HEK293 (cell line): ENCODE data around the gene APCDD1.

Experiments
- CTCF ChIA-PET: fragments of 350-600 bp; formaldehyde crosslinking; extraction: SDS; loops from one replicate; lab custom pipeline; 2021; ENCODE audit warnings: antibody characterized with exemption; lab: Yijun Ruan, JAX
- POLR2A ChIA-PET: fragments of 300-600 bp; formaldehyde crosslinking; extraction: SDS; loops from one replicate; lab custom pipeline; 2020; ENCODE audit warnings: antibody characterized with exemption, inconsistent platforms; lab: Yijun Ruan, JAX
- H3K27ac ChIP-seq: fragments of 200-500 bp; sonication (Bioruptor generic); 2 replicates; pipeline ENCODE4 v1.5.1; 2014; ENCODE audit warnings: low read depth, low read length, control low read depth, inconsistent platforms; ENCODE audit errors: extremely low read depth
- H3K36me3 ChIP-seq, 2 experiments: fragments of 200-500 bp in 1 of 2; sonication (Bioruptor generic) in 1 of 2; 1 replicate in 1 of 2; 2 replicates in 1 of 2; pipeline ENCODE4 v1.5.1; 2014 to 2017; ENCODE audit warnings: inconsistent platforms in 2 of 2, low read length in 2 of 2; ENCODE audit not compliant: control insufficient read depth in 2 of 2, insufficient read depth in 1 of 2
- H3K4me1 ChIP-seq: fragments of 200-500 bp; sonication (Bioruptor generic); 2 replicates; pipeline ENCODE4 v1.5.1; 2014; ENCODE audit warnings: mild to moderate bottlenecking, low read length, inconsistent platforms; ENCODE audit not compliant: control insufficient read depth, insufficient read depth
- H3K4me3 ChIP-seq: 2 replicates; pipeline ENCODE4 v1.5.1; 2011; ENCODE audit warnings: low read depth, mild to moderate bottlenecking, control low read depth, low read length, moderate library complexity
- H3K9me3 ChIP-seq: fragments of 200-500 bp; sonication (Bioruptor generic); 2 replicates; pipeline ENCODE4 v1.5.1; 2014; ENCODE audit warnings: low read depth, low read length, inconsistent platforms; ENCODE audit not compliant: control insufficient read depth, insufficient read depth
- GLI2 ChIP-seq: fragments of 450-650 bp; formaldehyde crosslinking; IDR thresholded peaks from 2 replicates; pipeline ENCODE4; 2017; ENCODE audit warnings: missing biosample characterization, missing genetic modification characterization, low read depth, borderline replicate concordance
- HOXA7 ChIP-seq: sonication (generic); formaldehyde crosslinking; IDR thresholded peaks from 2 replicates; pipeline ENCODE4 v1.8.1; 2022; ENCODE audit warnings: missing genetic modification reagents, borderline replicate concordance
- KLF1 ChIP-seq: fragments of 450-650 bp; formaldehyde crosslinking; IDR thresholded peaks from 2 replicates; pipeline ENCODE4 v1.5.1; 2016; ENCODE audit warnings: missing biosample characterization, missing genetic modification characterization
- SCRT1 ChIP-seq: fragments of 450-650 bp; formaldehyde crosslinking; IDR thresholded peaks from 2 replicates; pipeline ENCODE4 v1.5.1; 2016; ENCODE audit warnings: missing biosample characterization, missing genetic modification characterization, borderline replicate concordance
- SCRT2 ChIP-seq: fragments of 450-650 bp; formaldehyde crosslinking; IDR thresholded peaks from 2 replicates; pipeline ENCODE4 v1.5.1; 2016; ENCODE audit warnings: missing biosample characterization, missing genetic modification characterization
- TRIM28 ChIP-seq: IDR thresholded peaks from 2 replicates; pipeline ENCODE4 v1.6.1; 2011; ENCODE audit warnings: low read length, control low read depth, borderline replicate concordance
- ZBTB8A ChIP-seq: fragments of 450-650 bp; formaldehyde crosslinking; IDR thresholded peaks from 2 replicates; pipeline ENCODE4 v1.5.1; 2016; ENCODE audit warnings: missing biosample characterization, missing genetic modification characterization
- ZFHX2 ChIP-seq: fragments of 450-650 bp; formaldehyde crosslinking; conservative IDR thresholded peaks from 2 replicates; pipeline ENCODE4 v1.5.1; 2016; ENCODE audit warnings: missing biosample characterization, missing genetic modification characterization
- ZNF114 ChIP-seq: fragments of 450-650 bp; formaldehyde crosslinking; IDR thresholded peaks from 2 replicates; pipeline ENCODE4 v1.5.0; 2017; ENCODE audit warnings: missing biosample characterization, missing genetic modification characterization
- ZNF157 ChIP-seq: fragments of 450-650 bp; formaldehyde crosslinking; IDR thresholded peaks from 2 replicates; pipeline ENCODE4 v1.5.1; 2016; ENCODE audit warnings: missing biosample characterization, missing genetic modification characterization
- ZNF23 ChIP-seq: fragments of 450-650 bp; formaldehyde crosslinking; IDR thresholded peaks from 2 replicates; pipeline ENCODE4 v1.5.1; 2016; ENCODE audit warnings: missing biosample characterization, missing genetic modification characterization, borderline replicate concordance
- ZNF311 ChIP-seq: fragments of 450-650 bp; formaldehyde crosslinking; IDR thresholded peaks from 2 replicates; pipeline ENCODE4 v1.5.1; 2017; ENCODE audit warnings: missing biosample characterization, missing genetic modification characterization, borderline replicate concordance
- ZNF335 ChIP-seq: fragments of 450-650 bp; formaldehyde crosslinking; conservative IDR thresholded peaks from 2 replicates; pipeline ENCODE4 v1.5.1; 2016; ENCODE audit warnings: missing biosample characterization, missing genetic modification characterization
- ZNF391 ChIP-seq: fragments of 450-650 bp; formaldehyde crosslinking; IDR thresholded peaks from 2 replicates; pipeline ENCODE4 v1.5.1; 2016; ENCODE audit warnings: low read depth, missing biosample characterization, missing genetic modification characterization, borderline replicate concordance
- ZNF416 ChIP-seq: fragments of 450-650 bp; formaldehyde crosslinking; IDR thresholded peaks from 2 replicates; pipeline ENCODE4 v1.5.1; 2016; ENCODE audit warnings: missing biosample characterization, missing genetic modification characterization
- ZNF449 ChIP-seq: fragments of 450-650 bp; formaldehyde crosslinking; IDR thresholded peaks from 2 replicates; pipeline ENCODE4 v1.5.1; 2017; ENCODE audit warnings: missing biosample characterization, mild to moderate bottlenecking, missing genetic modification characterization, moderate library complexity
- ZNF48 ChIP-seq: fragments of 450-650 bp; formaldehyde crosslinking; IDR thresholded peaks from 2 replicates; pipeline ENCODE4 v1.5.1; 2016; ENCODE audit warnings: missing biosample characterization, missing genetic modification characterization
- ZNF521 ChIP-seq: fragments of 450-650 bp; formaldehyde crosslinking; IDR thresholded peaks from 2 replicates; pipeline ENCODE4 v1.5.1; 2017; ENCODE audit warnings: missing biosample characterization, mild to moderate bottlenecking, missing genetic modification characterization
- ZNF548 ChIP-seq: fragments of 450-650 bp; formaldehyde crosslinking; IDR thresholded peaks from 2 replicates; pipeline ENCODE4 v1.5.1; 2016; ENCODE audit warnings: missing biosample characterization, missing genetic modification characterization
- ZNF660 ChIP-seq: fragments of 450-650 bp; IDR thresholded peaks from 2 replicates; pipeline ENCODE4 v1.5.1; 2018; ENCODE audit warnings: missing biosample characterization, mild to moderate bottlenecking, missing genetic modification characterization
- ZNF677 ChIP-seq: fragments of 450-650 bp; IDR thresholded peaks from 2 replicates; pipeline ENCODE4 v1.5.0; 2018; ENCODE audit warnings: missing biosample characterization, mild to moderate bottlenecking, missing genetic modification characterization, moderate library complexity
- ZNF76 ChIP-seq: fragments of 450-650 bp; formaldehyde crosslinking; IDR thresholded peaks from 2 replicates; pipeline ENCODE4; 2016; ENCODE audit warnings: low read depth, missing biosample characterization, missing genetic modification characterization, borderline replicate concordance
- ZNF777 ChIP-seq: fragments of 450-650 bp; formaldehyde crosslinking; IDR thresholded peaks from 2 replicates; pipeline ENCODE4 v1.5.1; 2017; ENCODE audit warnings: missing biosample characterization, missing genetic modification characterization, borderline replicate concordance
- ZNF791 ChIP-seq: fragments of 450-650 bp; formaldehyde crosslinking; IDR thresholded peaks from 2 replicates; pipeline ENCODE4 v1.5.1; 2016; ENCODE audit warnings: missing biosample characterization, missing genetic modification characterization
- TF ChIP-seq, protein P1 (sequence below): fragments of 450-650 bp; formaldehyde crosslinking; IDR thresholded peaks from 2 replicates; pipeline ENCODE4 v1.5.1; 2016; ENCODE audit warnings: missing biosample characterization, missing genetic modification characterization, low read depth

APCDD1 gene

DNA sequence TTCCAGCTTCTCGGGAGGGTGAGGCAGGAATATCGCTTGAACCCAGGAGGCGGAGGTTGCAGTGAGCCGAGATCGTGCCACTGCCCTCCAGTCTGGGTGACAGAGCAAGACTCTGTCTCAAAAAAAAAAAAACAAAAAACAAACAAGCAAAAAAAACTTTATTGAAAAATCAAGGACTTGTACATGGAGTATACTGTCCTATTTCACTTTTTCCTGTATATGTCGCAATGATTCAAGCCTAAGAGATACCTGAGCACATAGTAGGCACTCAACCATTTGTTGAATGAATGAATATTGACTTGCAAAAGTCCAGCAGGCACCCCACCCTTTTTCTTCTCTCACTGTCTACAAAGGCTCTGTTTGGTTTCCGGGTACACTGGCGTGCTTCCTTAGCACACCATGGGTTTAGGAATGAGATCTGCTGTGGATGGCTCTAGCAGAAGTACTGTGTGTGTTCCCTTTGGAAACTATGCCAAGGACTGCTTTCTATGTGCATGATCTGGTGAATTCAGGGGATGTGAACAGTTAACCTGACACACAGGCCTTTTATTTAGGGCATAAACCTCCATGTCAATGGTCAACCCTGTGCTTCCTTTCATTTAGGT, 6.1 kb downstream of the APCDD1 start:
- H3K4me1 ChIP-seq = peaks cover 31% of the 10 kb centered on the region
- no peaks in the 10 kb centered on the region for H3K36me3 ChIP-seq
- POLR2A ChIA-PET = no interaction called here
- no peak overlapping the region for H3K27ac ChIP-seq
- no peaks in the 10 kb centered on the region for H3K9me3 ChIP-seq
- no peak overlapping the region for H3K4me3 ChIP-seq
- CTCF ChIA-PET = no interaction called here
- TF ChIP-seq ZNF548 (tag by site-specific recombination) = no peak
- no peak for TF ChIP-seq KLF1
- no peak for TF ChIP-seq ZNF660 (tag by site-specific recombination)
- TF ChIP-seq HOXA7 = no peak
- no peak for TF ChIP-seq ZFHX2 (tag by site-specific recombination)
- TF ChIP-seq ZNF335 (tag by site-specific recombination) = no peak
- TF ChIP-seq ZNF157 (tag by site-specific recombination) = no peak
- no peak for TF ChIP-seq SCRT1
- no peak for TF ChIP-seq ZBTB8A (tag by site-specific recombination)
- no peak for TF ChIP-seq ZNF311 (tag by site-specific recombination)
- no peak for TF ChIP-seq ZNF777

DNA sequence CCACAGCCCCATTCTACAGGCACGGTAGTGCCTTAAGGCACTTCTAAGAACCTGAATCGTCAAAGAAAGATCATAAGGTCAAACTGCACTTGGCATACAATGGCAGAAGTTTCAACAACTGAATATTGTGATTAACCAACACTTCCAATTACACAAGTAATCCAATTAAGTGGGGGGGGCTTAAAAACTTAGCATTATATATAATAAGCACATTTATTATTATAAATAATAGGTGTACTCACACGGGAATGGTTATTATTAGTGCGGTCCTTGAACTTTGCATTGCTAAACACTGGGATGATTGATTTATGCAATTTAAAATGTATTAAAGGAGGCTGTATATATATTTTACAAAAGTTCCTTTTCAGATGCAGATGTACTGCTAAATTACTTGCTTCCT, 7.6 kb downstream of the APCDD1 start:
- CTCF ChIA-PET = no interaction called here
- no peak for TF ChIP-seq ZNF48 (tag by site-specific recombination)
- no peak for TF ChIP-seq TRIM28
- no peak for TF ChIP-seq GLI2
- TF ChIP-seq ZNF114 (tag by site-specific recombination) = no peak
- no peak for TF ChIP-seq ZNF23 (tag by site-specific recombination)
- TF ChIP-seq ZNF391 (tag by site-specific recombination) = no peak
- no peak for TF ChIP-seq ZBTB8A (tag by site-specific recombination)
- TF ChIP-seq, protein P1, sequence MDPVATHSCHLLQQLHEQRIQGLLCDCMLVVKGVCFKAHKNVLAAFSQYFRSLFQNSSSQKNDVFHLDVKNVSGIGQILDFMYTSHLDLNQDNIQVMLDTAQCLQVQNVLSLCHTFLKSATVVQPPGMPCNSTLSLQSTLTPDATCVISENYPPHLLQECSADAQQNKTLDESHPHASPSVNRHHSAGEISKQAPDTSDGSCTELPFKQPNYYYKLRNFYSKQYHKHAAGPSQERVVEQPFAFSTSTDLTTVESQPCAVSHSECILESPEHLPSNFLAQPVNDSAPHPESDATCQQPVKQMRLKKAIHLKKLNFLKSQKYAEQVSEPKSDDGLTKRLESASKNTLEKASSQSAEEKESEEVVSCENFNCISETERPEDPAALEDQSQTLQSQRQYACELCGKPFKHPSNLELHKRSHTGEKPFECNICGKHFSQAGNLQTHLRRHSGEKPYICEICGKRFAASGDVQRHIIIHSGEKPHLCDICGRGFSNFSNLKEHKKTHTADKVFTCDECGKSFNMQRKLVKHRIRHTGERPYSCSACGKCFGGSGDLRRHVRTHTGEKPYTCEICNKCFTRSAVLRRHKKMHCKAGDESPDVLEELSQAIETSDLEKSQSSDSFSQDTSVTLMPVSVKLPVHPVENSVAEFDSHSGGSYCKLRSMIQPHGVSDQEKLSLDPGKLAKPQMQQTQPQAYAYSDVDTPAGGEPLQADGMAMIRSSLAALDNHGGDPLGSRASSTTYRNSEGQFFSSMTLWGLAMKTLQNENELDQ = no peak
- TF ChIP-seq ZNF449 (tag by site-specific recombination) = no peak
- no peak for TF ChIP-seq ZNF416 (tag by site-specific recombination)
- TF ChIP-seq ZNF76 = no peak
- TF ChIP-seq ZNF677 (tag by site-specific recombination) = no peak
- TF ChIP-seq SCRT2 = no peak
- TF ChIP-seq ZNF791 = no peak
- TF ChIP-seq ZNF521 = no peak
- TF ChIP-seq, all 188 proteins: peak for 0
- no peaks in the 10 kb centered on the region for H3K36me3 ChIP-seq
- H3K4me1 ChIP-seq = peaks cover 18% of the 10 kb centered on the region
- no peaks in the 10 kb centered on the region for H3K9me3 ChIP-seq
- H3K4me3 ChIP-seq = no peak overlapping the region
- POLR2A ChIA-PET = no interaction called here
- H3K27ac ChIP-seq = no peak overlapping the region
